Neural crest cell (in vitro differentiated cells): Measurements from ENCODE around the gene ALCAM. TPM values are rescaled to one million over a fixed set of nuclear protein-coding genes. Genes with fewer than 3 reads are reported as not detected.

Experiments used
- DNase-seq: peaks from one replicate; pipeline ENCODE4 v3.0.0; 2021; ENCODE audit warnings: low read depth, mixed read lengths, low spot score
- H3K27ac Mint-ChIP-seq: one replicate; pipeline ENCODE4 v1.8.0; 2021; ENCODE audit warnings: mild to moderate bottlenecking, mixed read lengths; ENCODE audit not compliant: unreplicated experiment
- H3K27me3 Mint-ChIP-seq: 2 replicates; pipeline ENCODE4 v1.8.0; 2021; ENCODE audit warnings: low read depth, mild to moderate bottlenecking, mixed read lengths
- H3K36me3 Mint-ChIP-seq: 2 replicates; pipeline ENCODE4 v1.8.0; 2021; ENCODE audit warnings: low read depth, mild to moderate bottlenecking, mixed read lengths
- H3K4me1 Mint-ChIP-seq: 2 replicates; pipeline ENCODE4 v1.8.0; 2021; ENCODE audit warnings: mixed read lengths
- H3K4me3 Mint-ChIP-seq: one replicate; pipeline ENCODE4 v1.8.0; 2021; ENCODE audit warnings: mild to moderate bottlenecking, mixed read lengths
- H3K9me3 Mint-ChIP-seq: 2 replicates; pipeline ENCODE4 v1.8.0; 2021; ENCODE audit warnings: mixed read lengths
- long read RNA-seq: library from polyadenylated mRNA; unstranded; transcript quantifications from one replicate; pipeline ENCODE4 v2.0.0, GENCODE V29; 2020
- total RNA-seq: library from RNA; stranded (reverse); gene quantifications from 2 replicates; pipeline ENCODE4 v1.2.1, GENCODE V29; 2021
- TF ChIP-seq, protein P1 (sequence below): fragments of 200-600 bp; sonication (generic); conservative IDR thresholded peaks from 2 replicates; pipeline ENCODE4 v1.5.0; 2021; ENCODE audit warnings: antibody characterized with exemption, mild to moderate bottlenecking

The ALCAM gene
- total RNA-seq: 8.4 and 8.7 TPM in 2 replicates
- long read RNA-seq, full-length matches to known transcripts: 8 of 18 reads
- long read RNA-seq, partial matches to known transcripts: 6 of 18 reads
- long read RNA-seq, other reads (novel, unspliced or antisense): 4 of 18 reads

DNA sequence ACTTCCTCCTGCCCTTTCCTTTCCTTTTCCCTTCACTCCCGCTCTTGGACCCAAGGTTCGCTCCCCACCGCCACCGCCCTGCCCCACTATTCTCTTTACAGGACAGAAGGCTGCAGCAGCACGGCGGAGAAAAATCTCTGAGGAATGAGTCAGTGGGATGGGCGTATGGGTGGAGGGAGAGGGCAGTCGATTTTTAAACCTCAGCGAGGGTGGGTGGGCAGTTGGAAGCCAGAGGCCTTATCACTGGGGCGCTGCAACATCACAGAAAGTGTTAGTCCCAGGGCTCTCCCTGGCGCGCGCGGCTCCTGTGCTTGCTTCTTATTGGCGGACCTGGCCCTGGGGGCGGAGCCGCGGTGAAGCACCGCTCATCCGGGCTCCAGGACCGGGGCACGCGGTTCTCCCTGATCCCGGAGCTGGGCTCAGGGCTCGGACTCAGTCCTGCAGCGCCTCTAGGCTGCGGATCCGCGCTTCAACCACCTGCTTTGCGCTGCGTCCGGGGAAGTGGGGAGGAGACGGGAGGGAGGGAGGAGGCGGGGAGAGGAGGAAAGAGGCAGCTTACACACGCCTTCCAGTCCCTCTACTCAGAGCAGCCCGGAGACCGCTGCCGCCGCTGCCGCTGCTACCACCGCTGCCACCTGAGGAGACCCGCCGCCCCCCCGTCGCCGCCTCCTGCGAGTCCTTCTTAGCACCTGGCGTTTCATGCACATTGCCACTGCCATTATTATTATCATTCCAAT lies at the start of gene ALCAM:
Gene ALCAM (plus strand): TSS at position 584 of the 737 bp plus-strand sequence.
- Mint-ChIP-seq H3K27ac (peak within 1 kb of the TSS; percentile 46), H3K36me3 (no peaks in the 10 kb centered on the region), H3K9me3 (no peaks in the 10 kb centered on the region), H3K4me1 (peaks cover 37% of the 10 kb centered on the region), H3K27me3 (peaks cover 47% of the 10 kb centered on the region), H3K4me3 (peak within 1 kb of the TSS; percentile 91)
- TF ChIP-seq, protein P1, sequence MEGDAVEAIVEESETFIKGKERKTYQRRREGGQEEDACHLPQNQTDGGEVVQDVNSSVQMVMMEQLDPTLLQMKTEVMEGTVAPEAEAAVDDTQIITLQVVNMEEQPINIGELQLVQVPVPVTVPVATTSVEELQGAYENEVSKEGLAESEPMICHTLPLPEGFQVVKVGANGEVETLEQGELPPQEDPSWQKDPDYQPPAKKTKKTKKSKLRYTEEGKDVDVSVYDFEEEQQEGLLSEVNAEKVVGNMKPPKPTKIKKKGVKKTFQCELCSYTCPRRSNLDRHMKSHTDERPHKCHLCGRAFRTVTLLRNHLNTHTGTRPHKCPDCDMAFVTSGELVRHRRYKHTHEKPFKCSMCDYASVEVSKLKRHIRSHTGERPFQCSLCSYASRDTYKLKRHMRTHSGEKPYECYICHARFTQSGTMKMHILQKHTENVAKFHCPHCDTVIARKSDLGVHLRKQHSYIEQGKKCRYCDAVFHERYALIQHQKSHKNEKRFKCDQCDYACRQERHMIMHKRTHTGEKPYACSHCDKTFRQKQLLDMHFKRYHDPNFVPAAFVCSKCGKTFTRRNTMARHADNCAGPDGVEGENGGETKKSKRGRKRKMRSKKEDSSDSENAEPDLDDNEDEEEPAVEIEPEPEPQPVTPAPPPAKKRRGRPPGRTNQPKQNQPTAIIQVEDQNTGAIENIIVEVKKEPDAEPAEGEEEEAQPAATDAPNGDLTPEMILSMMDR: peak; percentile 61
- peak; percentile 81 for DNase-seq

DNA sequence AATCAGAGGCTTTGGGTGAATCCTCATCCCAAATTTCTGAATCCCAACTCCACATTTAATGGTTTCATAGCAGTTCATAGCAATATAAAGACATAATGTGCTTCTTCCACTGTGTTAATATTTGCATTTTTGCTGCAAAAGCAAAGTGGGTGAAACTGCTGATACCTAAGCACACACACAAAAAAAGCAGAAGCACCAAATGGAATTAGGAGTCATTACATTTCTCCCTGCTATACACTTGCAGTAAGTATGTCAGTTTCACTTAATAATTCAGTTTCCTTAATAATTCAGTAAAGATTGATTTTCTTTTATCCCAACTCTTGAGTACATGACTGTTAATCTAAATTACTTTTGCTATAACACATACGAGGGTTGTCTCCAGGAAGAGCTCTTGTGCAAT lies 48.9 kb upstream of the ALCAM start:
- Mint-ChIP-seq H3K4me3 (no peak overlapping the region), H3K36me3 (no peaks in the 10 kb centered on the region), H3K9me3 (no peaks in the 10 kb centered on the region), H3K4me1 (no peaks in the 10 kb centered on the region), H3K27me3 (no peaks in the 10 kb centered on the region), H3K27ac (no peak overlapping the region)
- DNase-seq: no peak
- TF ChIP-seq, protein P1: no peak

DNA sequence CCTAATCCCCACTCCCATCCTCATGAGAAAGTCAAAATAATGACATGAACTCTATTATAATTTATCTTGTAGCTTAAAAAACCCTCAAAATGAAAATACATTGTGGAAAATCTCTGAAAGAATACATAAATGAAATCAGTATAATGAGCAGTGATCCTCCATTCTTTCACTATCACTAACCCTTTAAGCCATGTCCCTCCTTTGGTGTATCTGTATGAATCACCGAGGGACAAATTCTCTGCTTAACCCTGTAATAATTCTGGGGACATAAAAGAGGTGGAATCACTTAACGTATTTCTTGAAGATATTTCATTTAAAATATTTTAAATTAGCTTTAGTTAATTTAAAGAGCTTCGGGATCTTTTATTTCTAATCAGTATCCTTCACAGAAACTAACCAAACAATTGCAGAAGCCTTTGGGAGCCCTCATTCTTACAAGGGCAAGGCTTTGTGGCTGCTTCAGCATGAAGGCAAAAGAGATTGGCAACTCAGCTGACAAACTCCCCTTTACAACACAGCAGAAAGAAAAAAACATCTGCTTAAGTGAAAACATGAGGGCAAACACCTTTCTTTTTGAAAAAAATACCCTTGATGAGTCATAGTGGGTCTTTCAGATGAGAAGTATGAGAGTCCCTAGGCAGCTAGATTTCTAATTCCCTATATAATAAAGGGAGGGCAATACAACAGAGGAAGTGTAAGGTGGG lies 44.0 kb upstream of the ALCAM start:
- H3K4me1 Mint-ChIP-seq: no peaks in the 10 kb centered on the region
- no peak for DNase-seq
- H3K9me3 Mint-ChIP-seq: peaks cover 6% of the 10 kb centered on the region
- peaks cover 4% of the 10 kb centered on the region for H3K36me3 Mint-ChIP-seq
- H3K4me3 Mint-ChIP-seq: no peak overlapping the region
- TF ChIP-seq, protein P1: no peak
- H3K27ac Mint-ChIP-seq: no peak overlapping the region
- no peaks in the 10 kb centered on the region for H3K27me3 Mint-ChIP-seq

DNA sequence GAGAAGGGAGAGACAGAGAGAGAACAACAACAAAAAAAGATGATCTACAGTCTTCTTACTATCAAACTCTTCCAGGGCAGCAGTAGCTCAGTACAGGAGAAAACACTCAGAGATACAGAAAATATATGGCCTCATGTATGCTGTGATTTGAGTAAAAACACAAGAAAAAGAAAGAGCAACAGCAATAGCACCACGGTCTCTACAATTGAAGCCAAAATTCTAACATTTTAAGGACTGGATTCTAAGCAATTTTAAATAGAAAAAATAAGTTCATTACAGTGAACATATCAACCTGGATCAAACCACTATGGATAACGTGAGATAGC lies 43.5 kb upstream of the ALCAM start:
- Mint-ChIP-seq H3K9me3 (peaks cover 6% of the 10 kb centered on the region), H3K27ac (no peak overlapping the region), H3K4me1 (no peaks in the 10 kb centered on the region), H3K27me3 (no peaks in the 10 kb centered on the region), H3K4me3 (no peak overlapping the region), H3K36me3 (peaks cover 4% of the 10 kb centered on the region)
- TF ChIP-seq, protein P1: no peak
- no peak for DNase-seq

DNA sequence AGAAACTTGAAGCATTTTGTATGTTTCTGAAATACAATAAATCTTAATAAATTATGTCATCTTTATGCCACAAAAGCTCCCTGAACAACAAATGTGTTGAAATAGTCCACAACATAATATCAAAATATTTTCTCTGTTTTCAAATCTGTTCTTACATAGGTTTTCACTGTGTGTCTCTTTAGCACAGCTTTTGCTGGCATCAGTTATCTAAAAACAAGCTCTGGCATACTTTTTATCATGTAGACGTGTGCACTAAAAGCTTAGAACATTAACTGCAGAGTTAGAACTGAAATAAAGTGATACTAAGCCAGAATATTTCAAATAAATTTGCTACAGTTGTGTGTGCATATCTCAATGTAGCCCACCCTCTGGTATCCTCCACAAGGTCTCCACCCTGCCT lies 41.8 kb upstream of the ALCAM start:
- DNase-seq: no peak
- TF ChIP-seq, protein P1: no peak
- Mint-ChIP-seq H3K27me3 (no peaks in the 10 kb centered on the region), H3K36me3 (peaks cover 4% of the 10 kb centered on the region), H3K27ac (no peak overlapping the region), H3K9me3 (peaks cover 6% of the 10 kb centered on the region), H3K4me3 (no peak overlapping the region), H3K4me1 (no peaks in the 10 kb centered on the region)
